Muscle layer of duodenum (tissue), 2 donors: Measurements from ENCODE around the gene ILDR1.

ENCODE experiments used
- H3K27ac ChIP-seq: one replicate; pipeline ENCODE4 v1.7.0; 2013; ENCODE audit warnings: mild to moderate bottlenecking, low read length
- H3K27me3 ChIP-seq: one replicate; pipeline ENCODE4 v1.7.0; 2013; ENCODE audit warnings: low read depth, mild to moderate bottlenecking, control low read depth, low read length
- H3K36me3 ChIP-seq, 2 donors: one replicate each; pipeline ENCODE4 v1.7.0; 2013; ENCODE audit warnings: low read length in 2 of 2, control low read depth in 1 of 2, mild to moderate bottlenecking in 1 of 2; ENCODE audit not compliant: insufficient read depth in 2 of 2, control insufficient read depth in 1 of 2
- H3K4me1 ChIP-seq, 2 donors: one replicate each; pipeline ENCODE4 v1.7.0; 2013; ENCODE audit warnings: low read length in 2 of 2, mild to moderate bottlenecking in 2 of 2, control low read depth in 1 of 2, moderate library complexity in 1 of 2; ENCODE audit not compliant: insufficient read depth in 2 of 2, control insufficient read depth in 1 of 2
- H3K4me3 ChIP-seq, 2 donors: one replicate each; pipeline ENCODE4 v1.7.0; 2013; ENCODE audit warnings: low read length in 2 of 2, low read depth in 1 of 2, mild to moderate bottlenecking in 1 of 2
- H3K9me3 ChIP-seq, 2 donors: one replicate each; pipeline ENCODE4 v1.7.0; 2013; ENCODE audit warnings: low read length in 2 of 2, control low read depth in 1 of 2, mild to moderate bottlenecking in 1 of 2; ENCODE audit not compliant: control insufficient read depth in 1 of 2
- donor health status: healthy.

The ILDR1 gene

GRCh38 chr3:122021811-122022401, at the start of gene ILDR1:
Gene ILDR1 (minus strand): TSS chr3:122022247. CDS start chr3:122022077, 170 bp downstream.
- Histone ChIP-seq H3K4me1 (no peaks in the 10 kb centered on the region), H3K27me3 (peaks cover 5% of the 10 kb centered on the region), H3K9me3 (no peaks in the 10 kb centered on the region), H3K27ac (peak within 1 kb of the TSS; percentile 27), H3K4me3 (peak within 1 kb of the TSS; percentile 23 to 29), H3K36me3 (no peaks in the 10 kb centered on the region)

GRCh38 chr3:122067588-122068240, 45.7 kb upstream of the ILDR1 start:
- Histone ChIP-seq H3K4me3 (no peak overlapping the region), H3K27ac (no peak overlapping the region), H3K9me3 (no peaks in the 10 kb centered on the region), H3K36me3 (no peaks in the 10 kb centered on the region), H3K27me3 (no peaks in the 10 kb centered on the region), H3K4me1 (no peaks in the 10 kb centered on the region)

- H3K4me1 ChIP-seq = no peaks in the 10 kb centered on the region
- no peak overlapping the region for H3K27ac ChIP-seq
These were observed 45.1 kb upstream of the ILDR1 start for GRCh38 chr3:122067214-122067550.

GRCh38 chr3:122066331-122067213, 44.5 kb upstream of the ILDR1 start:
- H3K27ac ChIP-seq = no peak overlapping the region
- no peaks in the 10 kb centered on the region for H3K27me3 ChIP-seq
- no peaks in the 10 kb centered on the region for H3K4me1 ChIP-seq
- H3K4me3 ChIP-seq = no peak overlapping the region
- H3K36me3 ChIP-seq = no peaks in the 10 kb centered on the region
- H3K9me3 ChIP-seq = no peaks in the 10 kb centered on the region

More at GRCh38 chr3:122067214-122067550, 45.1 kb upstream of the ILDR1 start:
- Histone ChIP-seq H3K27me3 (no peaks in the 10 kb centered on the region), H3K36me3 (no peaks in the 10 kb centered on the region), H3K4me3 (no peak overlapping the region), H3K9me3 (no peaks in the 10 kb centered on the region)

GRCh38 chr3:122064326-122064725, 42.3 kb upstream of the ILDR1 start:
- Histone ChIP-seq H3K27ac (no peak overlapping the region), H3K9me3 (no peaks in the 10 kb centered on the region), H3K4me3 (no peak overlapping the region), H3K27me3 (no peaks in the 10 kb centered on the region), H3K36me3 (no peaks in the 10 kb centered on the region), H3K4me1 (no peaks in the 10 kb centered on the region)

GRCh38 chr3:122063908-122064307, 41.9 kb upstream of the ILDR1 start:
- Histone ChIP-seq H3K4me3 (no peak overlapping the region), H3K9me3 (no peaks in the 10 kb centered on the region), H3K27me3 (no peaks in the 10 kb centered on the region), H3K27ac (no peak overlapping the region), H3K4me1 (no peaks in the 10 kb centered on the region), H3K36me3 (no peaks in the 10 kb centered on the region)

GRCh38 chr3:122060040-122060698, 38.1 kb upstream of the ILDR1 start:
- Histone ChIP-seq H3K27me3 (no peaks in the 10 kb centered on the region), H3K4me3 (no peak overlapping the region), H3K36me3 (no peaks in the 10 kb centered on the region), H3K4me1 (no peaks in the 10 kb centered on the region), H3K9me3 (no peaks in the 10 kb centered on the region), H3K27ac (no peak overlapping the region)

- no peaks in the 10 kb centered on the region for H3K4me1 ChIP-seq
- no peaks in the 10 kb centered on the region for H3K36me3 ChIP-seq
- no peaks in the 10 kb centered on the region for H3K27me3 ChIP-seq
- H3K27ac ChIP-seq = no peak overlapping the region
- H3K4me3 ChIP-seq = no peak overlapping the region
- H3K9me3 ChIP-seq = no peaks in the 10 kb centered on the region
These were observed 36.2 kb upstream of the ILDR1 start for GRCh38 chr3:122058294-122058693.

- no peaks in the 10 kb centered on the region for H3K9me3 ChIP-seq
- H3K27me3 ChIP-seq = no peaks in the 10 kb centered on the region
- no peaks in the 10 kb centered on the region for H3K36me3 ChIP-seq
- no peaks in the 10 kb centered on the region for H3K4me1 ChIP-seq
- H3K4me3 ChIP-seq = no peak overlapping the region
- H3K27ac ChIP-seq = no peak overlapping the region
These were observed 35.6 kb upstream of the ILDR1 start for GRCh38 chr3:122057671-122058070.

- H3K4me3 ChIP-seq = peak within 1 kb of the TSS in 1 of 2 donors; percentile 41
These were observed 33.2 kb upstream of the ILDR1 start, which contains the start of gene CD86 for GRCh38 chr3:122055215-122055614. Gene CD86 (plus strand): TSS chr3:122055362. CDS start chr3:122055490, 128 bp downstream.

GRCh38 chr3:122052968-122053367, 30.9 kb upstream of the ILDR1 start:
- Histone ChIP-seq H3K36me3 (no peaks in the 10 kb centered on the region), H3K27ac (no peak overlapping the region), H3K4me3 (no peak overlapping the region), H3K9me3 (no peaks in the 10 kb centered on the region), H3K4me1 (no peaks in the 10 kb centered on the region), H3K27me3 (no peaks in the 10 kb centered on the region)

More at GRCh38 chr3:122055215-122055614, 33.2 kb upstream of the ILDR1 start, which contains the start of gene CD86:
- Histone ChIP-seq H3K9me3 (no peaks in the 10 kb centered on the region), H3K27me3 (no peaks in the 10 kb centered on the region), H3K27ac (peak within 1 kb of the TSS; percentile 20), H3K36me3 (no peaks in the 10 kb centered on the region), H3K4me1 (no peaks in the 10 kb centered on the region)
